ENCODE data around the gene PSMC6. TPM values are rescaled to one million over a fixed set of nuclear protein-coding genes. Genes with fewer than 3 reads are reported as not detected.
A peak's percentile ranks its signal among the peaks of the same experiment; 100 is the strongest.

PSMC6 gene
- total and polyA plus RNA-seq, 2 experiments from 2014 or later, result 143 to 176 TPM

DNA sequence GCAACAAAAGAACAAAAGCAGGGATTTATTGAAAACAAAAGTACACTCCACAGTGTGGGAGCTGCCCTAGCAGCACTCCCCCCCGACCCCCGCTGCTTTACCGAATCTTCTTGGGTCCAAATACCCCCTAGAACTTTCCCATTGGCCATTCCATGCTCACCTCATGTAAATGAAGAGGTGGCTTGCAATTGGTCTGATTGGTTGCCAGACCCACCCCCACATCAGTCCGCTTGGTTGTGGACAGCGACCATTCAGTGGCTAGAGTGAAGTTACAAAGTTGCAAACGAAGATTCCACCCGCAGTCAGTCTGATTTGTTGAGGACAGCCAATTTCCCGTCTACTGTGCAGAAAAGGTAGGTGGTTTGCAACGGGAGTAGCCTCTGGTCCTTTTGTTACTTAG lies 26.8 kb downstream of the PSMC6 start:
- Histone ChIP-seq H3K4me2 (peak overlapping the region; percentile 50; the same call in 1 of the 2 replicates), H4K20me1 (replicated peaks; ENCODE audit: insufficient read depth) (peaks cover 2% of the 10 kb centered on the region; the same call in 1 of the 2 replicates)
- TF ChIP-seq REST (IDR thresholded peaks at IDR 0.05; ENCODE audit: unreplicated experiment) (peak; percentile 14), ETS1 (IDR thresholded peaks at IDR 0.05) (no peak), ZNF114 (CRISPR knock-in tag; IDR thresholded peaks at IDR 0.05) (no peak), POLR2AphosphoS5 (IDR thresholded peaks at IDR 0.05; ENCODE audit: low read depth) (no peak), JUNB (IDR thresholded peaks at IDR 0.05; ENCODE audit: unreplicated experiment) (no peak), EZH2phosphoT487 (IDR thresholded peaks at IDR 0.05; ENCODE audit: unreplicated experiment) (no peak)

GRCh38 chr14:52735921-52736489 lies 29.0 kb downstream of the PSMC6 start:
- H3K9me3 Mint-ChIP-seq, result no peaks in the 10 kb centered on the region
- peak; percentile 31 for ATAC-seq
- DNase-seq (ENCODE audit: low spot score), result peak; percentile 29
- Histone ChIP-seq H3K4me1 (ENCODE audit: insufficient read depth) (peaks cover 26% of the 10 kb centered on the region), H3K4me3 (peak overlapping the region; percentile 10), H3K36me3 (ENCODE audit: insufficient read depth) (no peaks in the 10 kb centered on the region), H3K9me2 (ENCODE audit: insufficient read depth) (no peaks in the 10 kb centered on the region), H3K79me2 (replicated peaks; ENCODE audit: insufficient read depth) (peaks cover 100% of the 10 kb centered on the region), H4K20me1 (replicated peaks; ENCODE audit: insufficient read depth) (peaks cover 5% of the 10 kb centered on the region; the same call in 1 of the 2 replicates), H3F3A (replicated peaks; ENCODE audit: low read depth) (no peaks in the 10 kb centered on the region), H2AFZ (no peak overlapping the region), H3K27ac (ENCODE audit: low read depth) (peak overlapping the region; percentile 5), H3K27me3 (ENCODE audit: insufficient read depth) (no peaks in the 10 kb centered on the region), H3K4me2 (peak overlapping the region; percentile 22; the same call in 1 of the 2 replicates)
- peak overlapping the region; percentile 26; the same call in 2 of the 3 replicates for H3K4me3 Mint-ChIP-seq
- peak overlapping the region; percentile 20; the same call in 1 of the 2 replicates for H3K27ac Mint-ChIP-seq
- H3K36me3 Mint-ChIP-seq (ENCODE audit: low read depth), result peaks cover 44% of the 10 kb centered on the region
- peaks cover 1% of the 10 kb centered on the region for H3K27me3 Mint-ChIP-seq (ENCODE audit: insufficient read depth, low read depth, poor library complexity)
- H3K4me1 Mint-ChIP-seq, result peaks cover 49% of the 10 kb centered on the region
- no peak for TF ChIP-seq ZNF462 (CRISPR knock-in tag; IDR thresholded peaks at IDR 0.05)
- no peak for TF ChIP-seq ZNF331 (CRISPR knock-in tag; IDR thresholded peaks at IDR 0.05; ENCODE audit: low read depth)

More for the DNA sequence above, 26.8 kb downstream of the PSMC6 start:
- no peaks in the 10 kb centered on the region for H3F3A ChIP-seq (replicated peaks; ENCODE audit: low read depth)
- Mint-ChIP-seq H3K27ac (peak overlapping the region; percentile 57; the same call in 1 of the 2 replicates), H3K36me3 (ENCODE audit: low read depth) (peaks cover 45% of the 10 kb centered on the region), H3K9me3 (no peaks in the 10 kb centered on the region), H3K4me1 (peaks cover 50% of the 10 kb centered on the region), H3K4me3 (no peak overlapping the region; the same call in 2 of the 3 replicates), H3K27me3 (ENCODE audit: insufficient read depth, low read depth, poor library complexity) (peaks cover 3% of the 10 kb centered on the region)
- H3K79me2 ChIP-seq (replicated peaks; ENCODE audit: insufficient read depth), result peaks cover 86% of the 10 kb centered on the region
- H2AFZ ChIP-seq, result no peak overlapping the region
- peak overlapping the region; percentile 32; the same call in 1 of the 2 replicates for H3K27ac ChIP-seq (ENCODE audit: low read depth)
- DNase-seq (ENCODE audit: low spot score) (no peak), ATAC-seq (no peak)
- H3K4me3 ChIP-seq, result 0 out of 2 replicates have a peak overlapping the region, but pooled peaks have one; percentile 17
- H3K9me2 ChIP-seq (ENCODE audit: insufficient read depth), result no peaks in the 10 kb centered on the region
- no peaks in the 10 kb centered on the region for H3K36me3 ChIP-seq (ENCODE audit: insufficient read depth)
- peaks cover 26% of the 10 kb centered on the region for H3K4me1 ChIP-seq (ENCODE audit: insufficient read depth)
- no peaks in the 10 kb centered on the region for H3K27me3 ChIP-seq (ENCODE audit: insufficient read depth)
